22Rv1 (cell line): Measurements from ENCODE around the gene ZNF621.

Experiments
- H3K27ac ChIP-seq: fragments of 450-650 bp; 2 replicates; pipeline ENCODE4 v1.5.1; 2017
- ZFX ChIP-seq: fragments of 450-650 bp; IDR thresholded peaks from 2 replicates; pipeline ENCODE4 v1.6.1; 2017; ENCODE audit warnings: antibody characterized with exemption, borderline replicate concordance
- TF ChIP-seq, protein P1 (sequence below): fragments of 450-650 bp; IDR thresholded peaks from 2 replicates; pipeline ENCODE4 v1.5.1; 2017; ENCODE audit warnings: mild to moderate bottlenecking

Gene ZNF621

DNA sequence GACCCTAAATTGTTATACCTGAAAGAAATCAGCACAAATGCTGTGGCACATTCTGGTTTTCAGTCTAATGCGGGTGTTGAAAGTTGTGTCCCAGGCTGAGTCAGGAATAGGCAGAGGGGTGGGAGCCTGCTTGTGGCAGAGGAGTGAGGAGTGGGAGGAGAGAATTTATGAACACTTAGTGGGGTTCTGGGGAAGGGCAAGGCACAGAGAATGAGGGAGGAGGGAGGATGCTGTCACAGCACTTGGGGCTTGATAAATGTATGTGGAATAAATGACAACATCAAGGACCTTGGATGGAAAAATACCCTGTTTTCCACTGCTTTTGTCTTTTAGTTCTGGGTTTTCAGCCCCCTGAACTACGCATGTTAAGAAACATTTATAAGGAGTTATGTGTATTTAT lies 49.3 kb downstream of the ZNF621 start:
- no peak overlapping the region for H3K27ac ChIP-seq
- TF ChIP-seq, protein P1, sequence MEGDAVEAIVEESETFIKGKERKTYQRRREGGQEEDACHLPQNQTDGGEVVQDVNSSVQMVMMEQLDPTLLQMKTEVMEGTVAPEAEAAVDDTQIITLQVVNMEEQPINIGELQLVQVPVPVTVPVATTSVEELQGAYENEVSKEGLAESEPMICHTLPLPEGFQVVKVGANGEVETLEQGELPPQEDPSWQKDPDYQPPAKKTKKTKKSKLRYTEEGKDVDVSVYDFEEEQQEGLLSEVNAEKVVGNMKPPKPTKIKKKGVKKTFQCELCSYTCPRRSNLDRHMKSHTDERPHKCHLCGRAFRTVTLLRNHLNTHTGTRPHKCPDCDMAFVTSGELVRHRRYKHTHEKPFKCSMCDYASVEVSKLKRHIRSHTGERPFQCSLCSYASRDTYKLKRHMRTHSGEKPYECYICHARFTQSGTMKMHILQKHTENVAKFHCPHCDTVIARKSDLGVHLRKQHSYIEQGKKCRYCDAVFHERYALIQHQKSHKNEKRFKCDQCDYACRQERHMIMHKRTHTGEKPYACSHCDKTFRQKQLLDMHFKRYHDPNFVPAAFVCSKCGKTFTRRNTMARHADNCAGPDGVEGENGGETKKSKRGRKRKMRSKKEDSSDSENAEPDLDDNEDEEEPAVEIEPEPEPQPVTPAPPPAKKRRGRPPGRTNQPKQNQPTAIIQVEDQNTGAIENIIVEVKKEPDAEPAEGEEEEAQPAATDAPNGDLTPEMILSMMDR: no peak
- TF ChIP-seq ZFX: no peak

DNA sequence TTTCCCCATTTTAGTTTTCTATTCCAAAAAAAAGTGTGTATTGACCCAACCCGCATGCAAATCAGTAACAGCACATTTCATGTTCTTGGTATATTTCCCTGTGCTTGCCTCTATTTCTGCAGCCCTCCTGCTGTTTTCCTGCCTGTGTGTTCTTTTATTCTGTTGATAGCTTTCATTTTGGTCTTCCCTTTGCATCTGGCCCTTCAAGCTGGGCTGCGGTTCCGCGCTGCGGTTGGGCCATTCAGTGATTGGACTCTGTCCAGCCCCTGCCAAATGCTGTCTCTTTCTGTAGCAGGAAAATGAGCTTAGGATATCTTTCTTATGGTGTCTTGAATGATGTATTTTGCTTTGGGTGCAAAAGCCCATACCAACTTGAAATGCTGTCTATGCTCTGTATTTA lies 49.9 kb downstream of the ZNF621 start:
- TF ChIP-seq, protein P1: no peak
- no peak for TF ChIP-seq ZFX
- no peak overlapping the region for H3K27ac ChIP-seq

DNA sequence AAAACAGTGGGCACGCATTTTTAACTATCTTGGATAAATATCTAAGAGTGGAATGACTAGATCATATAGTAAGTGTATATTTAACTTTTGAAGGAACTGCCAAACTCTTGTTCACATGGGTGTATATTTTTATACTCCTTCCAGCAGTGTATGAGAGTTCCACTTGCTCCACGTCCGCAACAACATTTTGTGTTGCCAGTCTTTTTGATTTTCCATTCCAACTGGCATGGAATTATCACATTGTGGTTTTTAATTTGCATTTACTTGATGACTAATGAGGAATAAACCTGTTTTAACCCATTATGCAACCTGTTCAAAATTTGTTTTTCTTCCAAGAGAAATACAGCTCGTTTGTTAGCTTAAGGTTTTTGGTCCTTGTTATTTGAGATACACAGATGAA lies 51.6 kb downstream of the ZNF621 start:
- no peak for TF ChIP-seq ZFX
- TF ChIP-seq, protein P1: no peak
- H3K27ac ChIP-seq: no peak overlapping the region

DNA sequence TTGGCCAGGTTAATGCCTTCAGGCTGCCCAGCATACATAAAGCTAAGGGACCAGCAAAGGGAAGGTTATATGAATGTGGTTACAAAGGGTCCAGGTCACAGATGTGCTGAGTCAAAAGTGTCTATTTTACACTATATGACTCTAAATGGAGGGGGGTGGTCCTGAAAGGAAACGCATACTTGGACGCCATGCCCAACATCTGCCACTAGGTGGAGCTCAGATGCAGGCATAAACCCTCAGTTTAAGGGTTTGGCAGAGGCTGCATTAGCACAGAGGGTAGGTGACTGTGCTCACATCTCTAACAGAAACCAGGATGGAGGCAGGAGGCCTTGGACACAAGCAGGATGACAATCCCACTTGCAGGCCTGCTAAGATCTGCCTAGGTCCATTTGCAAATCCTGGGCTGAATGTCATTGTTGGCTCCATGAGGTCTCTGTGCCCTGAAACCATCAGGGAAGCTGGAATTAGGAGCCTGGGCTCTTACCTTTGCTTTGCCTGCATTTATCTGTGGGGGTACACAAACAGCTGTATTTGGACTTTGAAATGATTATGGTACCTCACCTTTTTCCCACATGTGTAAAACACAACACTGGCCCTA lies 55.8 kb downstream of the ZNF621 start:
- TF ChIP-seq, protein P1: peak; percentile 89
- no peak for TF ChIP-seq ZFX
- H3K27ac ChIP-seq: no peak overlapping the region

DNA sequence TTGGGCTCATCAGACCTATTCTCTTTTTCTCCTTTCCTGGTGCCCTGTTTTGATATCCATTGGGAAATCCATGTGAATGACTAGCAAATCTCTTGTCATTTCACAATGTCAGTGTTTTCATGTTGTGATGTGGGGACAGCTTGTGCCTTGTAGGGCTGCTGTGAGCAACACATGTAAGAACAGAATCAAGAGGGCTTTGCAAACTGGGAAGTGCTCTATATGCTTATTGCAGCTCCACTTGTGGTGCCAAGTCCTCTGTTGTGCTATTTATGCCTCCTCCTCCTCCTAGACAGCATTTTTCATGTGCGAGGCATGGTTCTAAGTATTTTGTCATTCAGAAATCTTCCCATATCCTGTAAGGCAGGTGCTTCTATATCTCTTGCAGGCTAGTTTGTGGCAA lies 56.4 kb downstream of the ZNF621 start:
- no peak overlapping the region for H3K27ac ChIP-seq
- TF ChIP-seq, protein P1: no peak
- no peak for TF ChIP-seq ZFX

DNA sequence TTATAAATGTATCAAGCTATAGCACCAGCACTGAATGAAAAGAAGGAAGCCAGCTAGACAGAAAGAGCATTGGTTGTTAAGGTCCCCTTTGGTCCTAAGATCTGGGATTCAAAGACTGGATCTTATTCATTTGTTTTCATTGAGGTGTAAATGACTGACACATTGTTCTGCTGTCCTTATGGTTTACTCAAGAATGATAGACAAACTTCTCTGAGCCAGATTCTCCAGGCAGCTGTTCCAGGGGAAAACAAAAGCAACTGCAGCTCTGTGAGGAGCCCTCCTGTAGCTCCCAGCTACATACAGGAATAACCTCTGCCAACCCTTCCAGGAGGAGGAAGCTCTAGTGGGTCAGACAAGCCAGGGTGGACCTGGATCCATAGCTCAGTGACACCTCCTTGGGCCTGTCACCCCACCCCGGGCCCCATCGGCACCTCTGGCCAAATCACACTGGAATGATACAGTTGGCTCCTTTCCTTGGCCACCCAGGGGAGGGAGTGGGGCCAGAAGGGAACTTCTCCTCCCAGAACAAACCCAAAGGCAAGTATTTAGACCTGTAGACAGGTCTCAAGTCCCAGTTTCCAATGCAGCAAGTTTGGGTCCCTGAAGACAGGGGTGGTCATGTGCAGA lies 57.8 kb downstream of the ZNF621 start:
- TF ChIP-seq ZFX: no peak
- TF ChIP-seq, protein P1: no peak
- no peak overlapping the region for H3K27ac ChIP-seq

DNA sequence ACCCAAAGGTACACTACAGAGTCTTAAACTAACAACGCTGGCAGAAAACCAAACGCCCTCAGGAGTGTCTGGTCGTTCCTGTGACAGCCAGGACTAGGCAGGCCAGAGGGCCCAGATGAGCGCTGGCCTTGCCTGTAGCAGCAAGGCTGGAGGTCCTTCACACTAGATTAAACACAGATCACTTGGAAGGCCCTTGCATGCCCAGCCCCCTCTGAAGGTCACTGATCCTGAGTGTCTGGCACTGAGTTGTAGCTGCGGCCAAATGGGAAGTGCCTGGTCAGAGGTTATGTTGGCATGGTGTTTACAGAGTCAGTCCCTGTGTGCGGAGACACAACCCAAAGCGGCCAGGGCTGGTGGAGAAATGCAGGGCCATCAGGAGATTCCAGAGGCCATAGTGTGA lies 58.9 kb downstream of the ZNF621 start:
- TF ChIP-seq, protein P1: no peak
- TF ChIP-seq ZFX: no peak
- no peak overlapping the region for H3K27ac ChIP-seq
